ENCODE results near the gene FPGS.
"Not testable (repeated sequence)": the region's sequence is repeated elsewhere in the genome, so short reads cannot be mapped to it uniquely, and the experiment has no call there.

Gene FPGS

GRCh38 chr9:127770905-127771569, 31.6 kb upstream of the FPGS start:
- peak; percentile 89 for DNase-seq (ENCODE audit: low spot score)

GRCh38 chr9:127771570-127772189, 31.0 kb upstream of the FPGS start:
- no peak for DNase-seq (ENCODE audit: low spot score)

- DNase-seq (ENCODE audit: low spot score) = no peak
Measured at GRCh38 chr9:127772603-127773002, 30.1 kb upstream of the FPGS start.

- no peak for DNase-seq (ENCODE audit: low spot score)
Measured at GRCh38 chr9:127773272-127773671, 29.4 kb upstream of the FPGS start.

GRCh38 chr9:127773981-127774380, 28.7 kb upstream of the FPGS start:
- no peak for DNase-seq (ENCODE audit: low spot score)

GRCh38 chr9:127776195-127776923, 26.3 kb upstream of the FPGS start:
- DNase-seq (ENCODE audit: low spot score) = no peak

GRCh38 chr9:127776924-127777289, 25.8 kb upstream of the FPGS start:
- no peak for DNase-seq (ENCODE audit: low spot score)

GRCh38 chr9:127777368-127777980, 25.2 kb upstream of the FPGS start:
- DNase-seq (ENCODE audit: low spot score) = no peak

- no peak for DNase-seq (ENCODE audit: low spot score)
Measured at GRCh38 chr9:127778280-127779135, 24.2 kb upstream of the FPGS start, which contains the start of gene SH2D3C. Gene SH2D3C (minus strand): TSS chr9:127778666. CDS start chr9:127778627, 39 bp downstream.

- DNase-seq (ENCODE audit: low spot score) = no peak
Measured at GRCh38 chr9:127779136-127779981, 23.3 kb upstream of the FPGS start.

- no peak for DNase-seq (ENCODE audit: low spot score)
Measured at GRCh38 chr9:127780126-127780885, 22.4 kb upstream of the FPGS start.

- DNase-seq (ENCODE audit: low spot score) = not testable (repeated sequence)
Measured at GRCh38 chr9:127780909-127781308, 21.8 kb upstream of the FPGS start.

GRCh38 chr9:127781806-127782205, 20.9 kb upstream of the FPGS start:
- no peak for DNase-seq (ENCODE audit: low spot score)

- no peak for DNase-seq (ENCODE audit: low spot score)
Measured at GRCh38 chr9:127783111-127784008, 19.3 kb upstream of the FPGS start.

- DNase-seq (ENCODE audit: low spot score) = peak; percentile 89
Measured at GRCh38 chr9:127785023-127785932, 17.4 kb upstream of the FPGS start.

- DNase-seq (ENCODE audit: low spot score) = peak; percentile 91
Measured at GRCh38 chr9:127785933-127786772, 16.5 kb upstream of the FPGS start, which contains the start of gene CDK9. Gene CDK9 (plus strand): TSS chr9:127786034. CDS start chr9:127786149, 115 bp downstream.

- peak; percentile 53 for DNase-seq (ENCODE audit: low spot score)
Measured at GRCh38 chr9:127786773-127787104, 15.9 kb upstream of the FPGS start.

Measured in hematopoietic multipotent progenitor cell treated with erythropoietin and hydrocortisone succinate and interleukin-3 and kit ligand, for 15 days (in vitro differentiated cells).